HG02970 (cell line): ENCODE results near the gene PDXP.
"Not testable (repeated sequence)": the region's sequence is repeated elsewhere in the genome, so short reads cannot be mapped to it uniquely, and the experiment has no call there.

Experiments used
- ATAC-seq: cut with Tn5 transposase; IDR thresholded peaks from one replicate; pipeline ENCODE4 v1.9.1; 2021; ENCODE audit warnings: mild to moderate bottlenecking, moderate library complexity, moderate number of reproducible peaks; ENCODE audit not compliant: unreplicated experiment, low FRiP score

PDXP gene

GRCh38 chr22:37692627-37693285 is 34.2 kb downstream of the PDXP start:
- no peak for ATAC-seq

GRCh38 chr22:37694131-37694530 is 35.6 kb downstream of the PDXP start:
- not testable (repeated sequence) for ATAC-seq

DNA sequence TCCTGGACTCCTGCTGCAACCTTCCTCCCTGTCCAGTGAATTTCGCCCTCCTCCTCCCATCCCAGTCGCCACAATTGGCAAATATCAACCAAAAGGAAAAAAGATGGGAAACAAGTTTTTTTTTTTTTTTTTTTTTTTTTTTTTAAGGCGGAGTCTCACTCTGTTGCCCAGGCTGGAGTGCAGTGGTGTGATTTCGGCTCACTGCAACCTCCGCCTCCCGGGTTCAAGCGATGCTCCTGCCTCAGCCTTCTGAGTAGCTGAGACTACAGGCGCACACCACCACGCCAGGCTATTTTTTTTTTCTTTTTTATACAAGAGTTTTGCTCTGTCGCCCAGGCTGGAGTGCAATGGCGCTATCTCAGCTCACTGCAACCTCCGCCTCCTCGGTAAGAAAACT is 37.7 kb downstream of the PDXP start:
- not testable (repeated sequence) for ATAC-seq

- ATAC-seq: peak; percentile 75
Observed at GRCh38 chr22:37696657-37697537, 38.4 kb downstream of the PDXP start, which contains the start of gene TRIOBP. TRIOBP (plus strand) TSS chr22:37697048; CDS start chr22:37701366, 4,318 bp downstream.

DNA sequence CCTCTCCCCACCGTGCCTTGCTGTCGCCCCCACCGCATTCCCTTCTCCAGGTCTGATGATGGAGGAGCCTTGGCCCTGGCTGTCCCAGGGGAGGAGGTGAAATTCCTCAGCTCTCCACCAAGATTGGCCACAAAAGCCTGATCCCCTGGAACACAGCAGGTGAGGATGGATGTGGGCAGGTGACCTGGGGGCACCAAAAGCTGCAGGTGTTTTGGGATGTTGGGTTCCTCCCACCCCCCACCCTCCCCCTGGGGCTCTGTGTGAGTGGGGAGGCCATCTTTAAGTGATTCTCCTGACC is 39.0 kb downstream of the PDXP start:
- ATAC-seq: no peak

GRCh38 chr22:37701141-37701786 is 42.7 kb downstream of the PDXP start:
- no peak for ATAC-seq

DNA sequence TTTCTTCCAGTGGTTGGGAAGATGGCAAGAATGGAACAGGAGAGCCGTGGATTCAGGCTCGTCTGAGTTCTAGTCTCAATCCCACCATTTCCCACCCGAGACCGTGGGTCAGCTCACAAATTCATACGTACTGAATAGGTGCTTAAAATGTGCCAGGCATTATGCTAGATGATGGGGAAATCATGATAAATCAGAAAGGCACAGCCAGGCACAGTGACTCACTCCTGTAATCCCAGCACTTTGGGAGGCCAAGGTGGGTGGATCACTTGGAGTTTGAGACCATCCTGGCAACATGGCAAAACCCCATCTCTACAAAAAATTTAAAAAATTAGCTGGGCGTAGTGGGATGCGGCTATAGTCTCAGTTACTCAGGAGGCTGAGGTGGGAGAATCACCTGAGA is 45.4 kb downstream of the PDXP start:
- no peak for ATAC-seq

GRCh38 chr22:37704645-37705044 is 46.1 kb downstream of the PDXP start:
- no peak for ATAC-seq

GRCh38 chr22:37705205-37705604 is 46.7 kb downstream of the PDXP start:
- ATAC-seq: no peak

- ATAC-seq: no peak
Observed at GRCh38 chr22:37708580-37709444, 50.3 kb downstream of the PDXP start.

GRCh38 chr22:37709445-37709765 is 50.9 kb downstream of the PDXP start:
- no peak for ATAC-seq

- no peak for ATAC-seq
Observed at GRCh38 chr22:37710675-37711074, 52.2 kb downstream of the PDXP start.

GRCh38 chr22:37711490-37711889 is 53.0 kb downstream of the PDXP start:
- no peak for ATAC-seq

- no peak for ATAC-seq
Observed at GRCh38 chr22:37713761-37714160, 55.2 kb downstream of the PDXP start.

GRCh38 chr22:37714634-37715033 is 56.1 kb downstream of the PDXP start:
- no peak for ATAC-seq

DNA sequence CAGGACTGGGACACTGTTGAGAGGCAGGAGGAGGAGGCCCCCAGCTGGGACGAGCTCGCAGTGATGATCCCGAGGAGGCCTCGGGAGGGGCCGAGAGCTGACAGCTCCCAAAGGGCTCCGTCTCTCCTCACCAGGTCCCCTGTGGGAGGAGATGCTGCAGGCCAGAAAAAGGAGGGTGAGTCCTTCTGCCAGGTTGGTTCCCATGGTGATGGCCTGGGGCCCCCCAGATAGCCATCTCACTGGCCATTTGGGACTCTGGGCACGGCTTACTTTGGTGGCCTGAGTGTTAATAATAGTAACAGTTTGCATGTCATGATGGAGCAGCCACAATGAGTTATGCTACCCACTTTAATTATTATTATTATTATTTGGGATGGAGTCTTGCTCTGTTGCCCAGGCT is 57.2 kb downstream of the PDXP start:
- ATAC-seq: no peak
